SK-N-DZ (cell line): Measurements from ENCODE around the gene NPBWR2.
A peak's percentile ranks its signal among the peaks of the same experiment; 100 is the strongest.

Experiments used
- DNase-seq: peaks from one replicate; pipeline ENCODE4 v3.0.0-alpha.2; 2015; ENCODE audit warnings: low spot score
- small RNA-seq, 2 experiments: library from RNA; depleted of rRNA; stranded (forward); fragments of <200 nt; gene quantifications; one replicate each; pipeline ENCODE3, GENCODE V24; 2014

Gene NPBWR2

GRCh38 chr20:64057628-64058498, 49.5 kb downstream of the NPBWR2 start:
- peak; percentile 78 for DNase-seq

- DNase-seq = no peak
Observed at GRCh38 chr20:64056889-64057627, 50.3 kb downstream of the NPBWR2 start.

GRCh38 chr20:64056639-64056888, 50.8 kb downstream of the NPBWR2 start:
- DNase-seq = no peak

DNA sequence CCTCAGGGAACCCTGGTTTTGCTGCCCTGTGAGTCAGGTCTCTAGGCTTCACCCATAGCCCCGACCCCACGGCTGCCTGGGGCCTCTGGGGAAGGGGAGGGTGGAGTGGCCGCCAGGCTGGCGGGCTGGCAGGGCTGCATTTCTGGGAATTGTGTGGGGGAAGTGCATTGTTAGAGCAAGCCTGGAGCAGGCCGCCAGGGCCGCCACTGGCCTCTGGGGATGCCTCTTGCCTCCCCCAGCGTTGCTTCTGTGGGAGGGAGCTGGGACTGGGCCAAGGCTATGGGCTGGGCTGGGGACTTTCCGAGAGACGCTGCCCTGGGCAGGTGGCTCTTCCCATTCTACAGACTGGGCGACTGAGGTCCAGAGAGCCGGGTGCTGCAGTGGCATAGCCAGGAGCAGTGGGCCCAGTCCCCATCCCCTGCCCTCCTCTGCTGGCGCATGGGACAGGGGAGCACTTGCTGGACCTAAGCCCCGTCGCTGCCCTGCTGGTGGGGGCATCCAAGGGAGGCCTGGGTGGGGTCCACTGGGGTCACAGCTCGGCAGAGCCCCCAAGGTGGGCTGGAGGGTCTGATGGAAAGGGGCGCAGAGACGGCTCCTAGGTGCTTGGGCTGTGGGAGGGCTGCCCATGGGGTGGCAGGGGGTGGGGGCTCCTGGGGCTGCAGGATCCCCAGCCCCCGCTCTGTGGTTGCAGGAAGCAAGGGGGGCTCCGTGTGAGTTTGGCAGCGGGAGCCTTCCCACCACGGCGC, 51.3 kb downstream of the NPBWR2 start:
- peak; percentile 58 for DNase-seq

DNA sequence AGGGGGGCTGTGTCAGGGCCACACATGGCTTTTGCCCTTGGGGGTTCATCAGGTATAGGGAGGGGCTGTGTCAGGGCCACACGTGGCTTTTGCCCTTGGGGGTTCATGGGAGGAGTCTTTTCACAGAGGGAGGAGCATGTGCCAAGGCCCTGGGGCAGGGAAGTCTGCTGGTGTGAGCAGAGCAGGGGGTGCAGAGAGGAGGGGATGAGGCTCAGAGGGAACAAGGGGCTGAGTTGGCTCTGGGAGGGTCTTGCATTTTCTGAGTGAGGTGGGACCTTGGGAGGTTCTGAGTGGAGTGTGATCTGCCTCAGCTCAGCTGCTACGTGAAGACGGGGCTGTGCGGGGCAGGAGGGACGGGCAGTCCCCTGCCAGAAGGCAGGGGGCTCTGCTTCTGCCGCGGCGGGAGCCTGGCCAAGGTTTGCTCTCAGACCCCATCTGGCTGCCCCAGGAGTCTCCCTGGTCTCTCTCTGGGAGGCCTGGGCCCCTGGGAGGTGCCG, 51.9 kb downstream of the NPBWR2 start:
- DNase-seq = no peak

GRCh38 chr20:64053841-64054661, 53.3 kb downstream of the NPBWR2 start:
- peak; percentile 80 for DNase-seq

Small RNA genes within 50 kb of the gene (small RNA-seq; reads per million reads assigned to genes)
- gene AL355803.1 (0 reads per million in 2 experiments), gene MIR6813 (0 to 0.04 reads per million in 2 experiments)
